Stimulated activated CD4-positive, alpha-beta T cell treated with anti-CD3 and anti-CD28 coated beads, Interleukin-2, amount 100 ng/mL, for 4 hours (primary cell): ENCODE results near the gene PLCB1.

Experiments used
- DNase-seq: peaks from one replicate; pipeline ENCODE4 v3.0.0-alpha.2; 2020; ENCODE audit warnings: low read depth

The PLCB1 gene

DNA sequence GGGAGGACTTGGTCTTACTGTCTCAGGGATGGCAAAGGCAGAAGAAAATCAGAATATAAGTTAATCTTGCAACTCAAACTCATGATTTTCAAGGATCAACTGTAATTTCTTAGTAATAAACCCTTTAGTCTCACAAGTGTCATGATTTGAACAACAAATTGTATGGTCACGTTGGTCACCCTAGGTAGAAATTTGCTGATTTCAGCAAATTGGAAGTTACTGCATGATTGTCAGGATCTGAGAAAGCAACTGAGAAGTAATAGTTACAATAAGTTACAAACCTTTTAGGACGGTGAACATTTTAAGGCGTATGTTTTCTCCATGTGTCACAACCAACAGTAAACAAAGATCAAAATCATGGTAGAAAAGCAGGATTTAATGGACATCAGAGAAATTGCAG is 375.2 kb downstream of the PLCB1 start:
- no peak for DNase-seq

- no peak for DNase-seq
Measured at GRCh38 chr20:8509809-8510208, 377.7 kb downstream of the PLCB1 start.

GRCh38 chr20:8510808-8511207 is 378.7 kb downstream of the PLCB1 start:
- no peak for DNase-seq

GRCh38 chr20:8512003-8512402 is 379.9 kb downstream of the PLCB1 start:
- no peak for DNase-seq

DNA sequence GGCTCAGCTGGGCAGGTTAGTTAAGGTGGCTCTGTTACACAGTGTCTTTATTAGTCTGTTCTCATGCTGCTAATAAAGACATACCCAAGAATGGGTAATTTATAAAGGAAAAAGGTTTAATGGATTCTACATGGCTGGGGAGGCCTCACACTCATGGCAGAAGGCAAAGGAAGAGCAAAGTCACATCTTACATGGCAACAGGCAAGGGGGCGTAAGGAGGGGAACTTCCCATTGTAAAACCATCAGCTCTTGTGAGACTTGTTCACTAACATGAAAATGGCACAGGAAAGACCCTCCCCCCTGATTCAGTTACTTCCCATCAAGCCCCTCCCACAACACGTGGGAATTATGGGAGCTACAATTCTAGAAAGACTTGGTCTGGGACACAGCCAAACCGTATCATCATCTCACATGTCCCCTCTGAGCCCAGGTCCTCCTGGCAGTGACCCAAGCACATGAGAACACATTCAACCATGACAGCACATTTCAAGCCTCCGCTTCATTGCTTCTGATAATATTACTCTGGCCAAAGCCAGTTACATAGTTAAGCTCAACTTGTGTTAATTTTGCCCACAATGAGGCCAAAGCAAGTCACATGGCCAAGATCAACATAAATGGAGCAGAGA is 383.9 kb downstream of the PLCB1 start:
- DNase-seq, result no peak

DNA sequence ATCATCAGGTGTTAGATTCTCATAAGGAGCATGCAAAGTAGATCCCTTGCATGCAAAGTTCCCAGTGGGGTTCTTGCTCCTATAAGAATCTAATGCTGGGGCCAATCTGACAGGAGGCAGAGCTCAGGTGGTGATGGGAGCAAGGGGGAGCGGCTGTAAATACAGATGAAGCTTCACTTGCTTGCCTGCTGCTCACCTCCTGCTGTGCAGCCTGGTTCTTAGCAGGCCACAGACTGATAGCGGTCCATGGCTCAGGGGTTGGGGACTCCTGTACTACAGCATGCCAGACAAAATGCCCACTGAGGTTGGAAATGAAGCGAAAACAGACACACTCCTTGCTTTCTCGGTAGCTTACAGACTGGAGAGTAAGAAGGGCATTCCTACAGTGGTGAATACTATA is 386.8 kb downstream of the PLCB1 start:
- no peak for DNase-seq

DNA sequence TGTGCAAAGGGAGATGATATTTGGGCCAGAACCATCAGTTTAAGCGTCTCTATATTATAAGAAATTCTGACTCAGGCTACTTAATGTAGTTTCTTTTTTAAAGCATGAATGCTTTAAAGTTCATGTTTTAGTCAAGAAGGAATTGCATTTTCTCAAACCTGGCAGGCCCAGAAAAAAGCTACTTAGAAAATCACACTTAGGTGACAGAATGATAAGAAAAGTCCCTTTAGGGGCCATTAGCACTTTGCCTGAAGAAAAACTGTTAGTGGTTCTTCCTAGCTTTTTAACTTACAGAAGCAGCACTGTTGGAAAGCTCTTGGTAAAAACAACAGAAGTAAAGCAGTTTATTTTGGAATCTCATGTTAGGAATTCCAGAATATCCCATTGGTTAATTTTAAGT is 387.8 kb downstream of the PLCB1 start:
- no peak for DNase-seq

DNA sequence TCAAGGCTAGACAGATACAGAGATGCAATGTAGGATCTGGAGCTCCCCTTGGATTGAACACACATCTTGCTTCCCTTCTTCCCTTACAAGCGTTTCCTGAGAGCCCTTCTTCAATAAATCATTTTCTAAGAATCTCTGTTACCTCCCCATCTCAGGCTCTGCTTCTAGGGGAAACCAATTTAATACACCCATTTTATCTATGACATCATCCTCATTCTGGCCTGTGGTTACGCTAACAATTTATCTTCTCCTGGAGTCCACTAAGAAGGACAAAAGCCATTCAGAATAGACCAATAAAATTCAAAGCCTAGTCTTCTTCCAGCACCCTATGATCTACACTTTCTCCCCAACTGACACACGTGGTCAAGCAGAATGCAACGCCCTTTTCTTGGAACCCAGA is 390.1 kb downstream of the PLCB1 start:
- no peak for DNase-seq

GRCh38 chr20:8523684-8524083 is 391.6 kb downstream of the PLCB1 start:
- no peak for DNase-seq

- DNase-seq, result no peak
Measured at GRCh38 chr20:8524101-8525016, 392.3 kb downstream of the PLCB1 start.

- no peak for DNase-seq
Measured at GRCh38 chr20:8525017-8525343, 392.9 kb downstream of the PLCB1 start.

GRCh38 chr20:8526610-8527009 is 394.5 kb downstream of the PLCB1 start:
- DNase-seq, result no peak

- DNase-seq, result no peak
Measured at GRCh38 chr20:8527998-8528723, 396.1 kb downstream of the PLCB1 start.

GRCh38 chr20:8530022-8530421 is 398.0 kb downstream of the PLCB1 start:
- no peak for DNase-seq

- DNase-seq, result no peak
Measured at GRCh38 chr20:8532169-8532568, 400.1 kb downstream of the PLCB1 start.

DNA sequence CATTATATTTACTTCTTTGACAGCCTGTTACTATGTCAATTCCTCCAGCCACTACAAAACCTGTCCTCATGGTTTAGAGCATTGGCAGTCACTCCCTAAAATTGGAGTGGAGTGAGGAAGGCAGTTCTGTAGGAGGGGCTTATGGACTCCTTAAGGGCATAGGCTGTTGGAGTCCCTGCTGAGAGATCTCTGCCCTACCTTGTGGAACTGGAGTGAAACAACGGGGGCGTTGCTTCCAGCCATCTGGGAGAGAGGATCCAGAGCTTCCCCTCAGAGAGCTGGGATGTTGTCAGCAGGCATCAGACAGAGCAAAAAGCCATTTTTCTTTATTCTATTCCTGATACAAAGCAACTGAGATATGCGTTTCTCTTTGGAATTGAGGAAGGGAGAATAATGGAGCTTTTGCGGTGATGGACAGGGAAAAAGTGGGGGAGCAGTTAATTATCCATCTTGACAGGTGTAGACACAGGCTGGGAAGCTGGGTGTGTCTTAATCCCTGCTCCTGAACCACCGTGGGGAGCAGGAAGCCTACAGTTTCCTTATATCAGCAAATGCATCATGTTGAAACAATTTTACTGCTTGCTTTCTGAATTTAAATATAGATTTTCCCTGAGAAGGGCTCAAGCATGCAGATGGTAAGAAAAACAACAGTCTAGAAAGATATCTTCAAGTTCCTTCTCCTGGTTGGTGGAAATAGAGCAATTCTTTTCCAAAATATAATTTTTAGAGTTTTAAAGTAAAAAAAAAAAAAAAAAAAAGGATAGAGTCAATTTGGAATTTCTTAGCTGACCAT is 402.5 kb downstream of the PLCB1 start:
- DNase-seq, result no peak

- no peak for DNase-seq
Measured at GRCh38 chr20:8535403-8536261, 403.6 kb downstream of the PLCB1 start.

- DNase-seq, result no peak
Measured at GRCh38 chr20:8536262-8536618, 404.2 kb downstream of the PLCB1 start.

DNA sequence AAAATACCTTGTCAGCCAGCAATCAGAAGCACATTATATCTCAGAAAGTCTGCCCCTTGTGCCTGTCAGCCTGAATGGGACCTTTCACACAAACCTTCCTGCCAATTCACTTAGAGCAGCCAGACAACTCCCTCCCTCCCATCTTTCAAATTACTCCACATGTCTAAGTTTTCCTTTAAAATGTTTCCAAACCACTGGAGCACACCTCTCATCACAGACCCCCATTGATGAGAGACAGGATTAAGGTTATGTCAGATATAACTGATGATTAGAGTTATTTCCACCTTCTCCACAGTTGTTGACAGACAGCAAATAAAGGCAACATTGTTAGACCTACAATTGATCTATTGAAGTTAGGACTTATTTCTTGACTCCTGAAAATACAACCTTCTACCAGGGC is 408.4 kb downstream of the PLCB1 start:
- DNase-seq, result no peak

- DNase-seq, result no peak
Measured at GRCh38 chr20:8542110-8542486, 410.0 kb downstream of the PLCB1 start.

GRCh38 chr20:8545212-8545611 is 413.1 kb downstream of the PLCB1 start:
- DNase-seq, result no peak
